Measurements from ENCODE around the gene MGLL.

Gene MGLL

GRCh38 chr3:127746400-127747057 lies 75.8 kb downstream of the MGLL start:
- H3K27ac ChIP-seq = no peak overlapping the region
- H3K4me2 ChIP-seq = peak overlapping the region; percentile 81 to 92 (median 85); a peak in 18 of 22 replicates
- no peak overlapping the region for H3K4me3 ChIP-seq
- peaks cover 0 to 67% (median 0%) of the 10 kb centered on the region in 11 experiments; a peak in 7 of 22 replicates for H3K27me3 ChIP-seq
- no peak overlapping the region for H3K9ac ChIP-seq
- no peaks in the 10 kb centered on the region for H4K20me1 ChIP-seq
- H3K9me3 ChIP-seq (replicated peaks in 1 of 11) = no peaks in the 10 kb centered on the region
- H3K36me3 ChIP-seq = no peaks in the 10 kb centered on the region
- H3K4me1 ChIP-seq = peaks cover 47 to 54% (median 49%) of the 10 kb centered on the region in 10 experiments
- TF ChIP-seq Cebpa-rat (IDR thresholded peaks at IDR 0.05) = no peak

GRCh38 chr3:127745656-127746399 lies 76.5 kb downstream of the MGLL start:
- Histone ChIP-seq H3K9me3 (replicated peaks in 1 of 11) (no peaks in the 10 kb centered on the region), H3K4me3 (no peak overlapping the region), H3K4me1 (peaks cover 41 to 47% (median 42%) of the 10 kb centered on the region in 10 experiments), H3K36me3 (no peaks in the 10 kb centered on the region), H3K27ac (no peak overlapping the region), H3K9ac (no peak overlapping the region), H3K27me3 (peaks cover 0 to 67% (median 0%) of the 10 kb centered on the region in 11 experiments; a peak in 7 of 22 replicates), H4K20me1 (no peaks in the 10 kb centered on the region; a peak in 1 of 22 replicates), H3K4me2 (peak overlapping the region in 1 of 11 experiments; percentile 2; a peak in 1 of 22 replicates)
- TF ChIP-seq Cebpa-rat (IDR thresholded peaks at IDR 0.05) = no peak

- Histone ChIP-seq H3K4me3 (no peak overlapping the region), H3K4me1 (peaks cover 33 to 41% (median 35%) of the 10 kb centered on the region in 10 experiments), H3K4me2 (no peak overlapping the region), H4K20me1 (no peaks in the 10 kb centered on the region; a peak in 1 of 22 replicates), H3K27ac (no peak overlapping the region), H3K27me3 (peaks cover 0 to 65% (median 0%) of the 10 kb centered on the region in 11 experiments; a peak in 7 of 22 replicates), H3K36me3 (no peaks in the 10 kb centered on the region), H3K9me3 (replicated peaks in 1 of 11) (no peaks in the 10 kb centered on the region), H3K9ac (no peak overlapping the region)
- no peak for TF ChIP-seq Cebpa-rat (IDR thresholded peaks at IDR 0.05)
These were observed 77.4 kb downstream of the MGLL start for GRCh38 chr3:127744875-127745274.

DNA sequence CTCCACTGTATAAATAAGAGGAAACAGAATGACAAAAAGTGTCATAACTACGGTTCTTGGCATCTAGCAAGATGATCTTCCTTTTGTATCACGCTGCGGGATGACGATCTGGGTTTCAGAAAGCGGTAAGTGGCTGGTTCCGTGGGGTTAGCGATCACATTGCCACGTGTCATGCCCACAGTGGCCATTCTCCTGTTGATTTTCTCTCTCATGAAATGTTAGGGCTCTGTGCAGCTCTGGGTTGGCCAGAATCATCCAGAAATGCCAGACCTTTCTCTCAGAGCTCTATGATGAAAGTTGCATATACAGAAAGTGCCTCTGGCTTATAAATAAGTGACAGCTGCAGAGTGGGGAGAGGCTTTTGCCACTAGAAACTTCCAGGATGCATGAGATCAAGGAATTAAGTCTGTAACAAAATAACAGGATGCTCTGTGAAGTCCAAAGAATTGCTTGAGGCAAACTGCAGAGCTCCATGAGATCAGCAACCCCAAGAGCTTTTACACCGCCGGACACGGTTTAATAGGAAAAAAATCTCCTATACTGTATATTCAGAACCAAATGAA lies 78.0 kb downstream of the MGLL start:
- peaks cover 27 to 41% (median 30%) of the 10 kb centered on the region in 10 experiments for H3K4me1 ChIP-seq
- no peak for TF ChIP-seq Cebpa-rat (IDR thresholded peaks at IDR 0.05)
- no peaks in the 10 kb centered on the region for H3K9me3 ChIP-seq (replicated peaks in 1 of 11)
- H3K9ac ChIP-seq = no peak overlapping the region
- peaks cover 0 to 66% (median 0%) of the 10 kb centered on the region in 11 experiments; a peak in 7 of 22 replicates for H3K27me3 ChIP-seq
- H4K20me1 ChIP-seq = no peaks in the 10 kb centered on the region; a peak in 1 of 22 replicates
- no peak overlapping the region for H3K27ac ChIP-seq
- H3K4me3 ChIP-seq = no peak overlapping the region
- H3K36me3 ChIP-seq = no peaks in the 10 kb centered on the region
- no peak overlapping the region for H3K4me2 ChIP-seq

DNA sequence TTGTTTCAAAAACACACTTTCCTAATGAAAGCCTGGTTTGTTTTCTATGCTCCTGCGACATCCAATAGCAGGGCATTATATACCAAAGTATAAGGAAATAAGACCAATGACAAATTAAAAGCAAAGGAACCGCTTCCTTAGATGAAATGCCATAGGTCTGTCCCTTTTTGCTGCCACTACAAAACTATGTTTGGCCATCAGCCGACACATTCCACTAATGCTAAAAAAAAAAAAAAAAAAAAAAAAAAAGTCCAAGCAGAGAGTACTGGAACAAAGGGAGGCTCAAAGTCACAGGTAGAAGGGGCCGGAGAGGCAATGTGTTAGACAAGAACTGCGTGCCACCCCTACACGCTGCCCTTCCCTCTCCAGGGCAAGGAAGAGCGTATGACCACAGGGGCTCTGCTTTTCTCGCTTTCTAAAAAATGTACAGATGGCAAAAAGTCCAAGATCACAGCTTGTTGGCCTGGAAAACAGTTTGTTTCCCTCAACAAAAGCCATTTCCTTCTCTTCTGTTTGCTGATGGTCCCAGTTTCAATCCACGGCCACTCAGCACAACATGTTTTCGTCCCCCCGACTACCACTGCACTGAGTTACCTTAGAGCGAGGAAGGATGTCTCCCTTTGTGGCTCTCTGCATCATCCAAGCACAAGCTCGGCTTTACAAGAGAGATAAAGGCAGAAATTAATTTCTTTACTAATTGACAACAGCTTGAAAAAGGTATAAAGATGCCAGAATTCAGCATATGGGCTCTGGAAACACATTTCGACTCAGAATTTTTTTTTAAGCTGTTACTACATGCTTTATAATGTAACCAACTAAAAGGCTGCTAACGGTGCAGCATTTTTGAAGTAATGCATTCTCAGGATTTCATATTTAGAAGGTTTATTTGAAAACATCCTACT lies 78.7 kb downstream of the MGLL start:
- Histone ChIP-seq H3K9ac (no peak overlapping the region), H3K27me3 (peaks cover 0 to 63% (median 0%) of the 10 kb centered on the region in 11 experiments; a peak in 7 of 22 replicates), H3K4me2 (no peak overlapping the region), H3K9me3 (replicated peaks in 1 of 11) (no peaks in the 10 kb centered on the region), H3K27ac (no peak overlapping the region), H4K20me1 (no peaks in the 10 kb centered on the region; a peak in 1 of 22 replicates), H3K4me1 (peaks cover 20 to 41% (median 23%) of the 10 kb centered on the region in 10 experiments), H3K4me3 (no peak overlapping the region), H3K36me3 (no peaks in the 10 kb centered on the region)
- TF ChIP-seq Cebpa-rat (IDR thresholded peaks at IDR 0.05) = no peak

- no peak for TF ChIP-seq Cebpa-rat (IDR thresholded peaks at IDR 0.05)
- Histone ChIP-seq H3K36me3 (no peaks in the 10 kb centered on the region), H3K4me3 (no peak overlapping the region)
These were observed 79.7 kb downstream of the MGLL start for GRCh38 chr3:127742580-127742979.

GRCh38 chr3:127741690-127742089 lies 80.6 kb downstream of the MGLL start:
- no peak overlapping the region for H3K9ac ChIP-seq
- H3K4me2 ChIP-seq = no peak overlapping the region
- no peaks in the 10 kb centered on the region for H3K36me3 ChIP-seq
- no peak for TF ChIP-seq Cebpa-rat (IDR thresholded peaks at IDR 0.05)
- no peak overlapping the region for H3K27ac ChIP-seq
- no peaks in the 10 kb centered on the region; a peak in 1 of 22 replicates for H4K20me1 ChIP-seq
- peaks cover 0 to 44% (median 0%) of the 10 kb centered on the region in 11 experiments; a peak in 6 of 22 replicates for H3K27me3 ChIP-seq
- no peak overlapping the region for H3K4me3 ChIP-seq
- H3K9me3 ChIP-seq (replicated peaks in 1 of 11) = no peaks in the 10 kb centered on the region
- peaks cover 9 to 43% (median 17%) of the 10 kb centered on the region in 10 experiments for H3K4me1 ChIP-seq

More at GRCh38 chr3:127742580-127742979, 79.7 kb downstream of the MGLL start:
- Histone ChIP-seq H3K9me3 (replicated peaks in 1 of 11) (no peaks in the 10 kb centered on the region), H3K27me3 (peaks cover 0 to 53% (median 0%) of the 10 kb centered on the region in 11 experiments; a peak in 7 of 22 replicates), H3K9ac (no peak overlapping the region), H4K20me1 (no peaks in the 10 kb centered on the region; a peak in 1 of 22 replicates), H3K4me1 (peaks cover 17 to 41% (median 21%) of the 10 kb centered on the region in 10 experiments), H3K27ac (no peak overlapping the region), H3K4me2 (no peak overlapping the region)

DNA sequence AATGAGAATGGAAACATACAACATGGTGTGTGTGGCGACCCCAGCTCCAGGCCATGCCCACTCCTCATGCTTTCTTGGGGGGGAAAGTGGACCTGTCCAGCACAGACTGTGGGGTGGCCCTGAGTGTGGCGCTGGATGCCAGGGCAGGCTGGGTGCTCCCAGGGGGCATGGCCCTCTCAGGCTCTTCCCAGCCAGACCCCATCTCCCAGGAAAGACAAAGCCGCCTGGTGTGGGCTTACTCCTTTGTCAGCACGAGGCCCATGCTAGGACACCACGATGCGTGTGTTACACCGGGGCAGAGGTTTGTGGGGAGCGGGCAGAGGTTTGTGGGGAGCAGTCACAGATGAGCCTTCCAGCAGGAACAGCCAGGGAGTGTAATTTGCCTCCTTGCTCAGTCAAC lies 81.1 kb downstream of the MGLL start:
- peaks cover 0 to 41% (median 0%) of the 10 kb centered on the region in 11 experiments; a peak in 6 of 22 replicates for H3K27me3 ChIP-seq
- no peak overlapping the region for H3K4me3 ChIP-seq
- no peak overlapping the region for H3K9ac ChIP-seq
- no peaks in the 10 kb centered on the region; a peak in 1 of 22 replicates for H4K20me1 ChIP-seq
- H3K36me3 ChIP-seq = no peaks in the 10 kb centered on the region
- no peak for TF ChIP-seq Cebpa-rat (IDR thresholded peaks at IDR 0.05)
- H3K4me2 ChIP-seq = no peak overlapping the region; a peak in 1 of 22 replicates
- H3K27ac ChIP-seq = no peak overlapping the region
- H3K4me1 ChIP-seq = peaks cover 13 to 47% (median 19%) of the 10 kb centered on the region in 10 experiments
- no peaks in the 10 kb centered on the region for H3K9me3 ChIP-seq (replicated peaks in 1 of 11)
